Retinal pigment epithelial cell (primary cell): ENCODE results near the gene FAM83F.

ENCODE experiments used
- DNase-seq: peaks from one replicate; pipeline ENCODE4 v3.0.0-alpha.2; 2010; ENCODE audit warnings: low read depth
- H3K4me3 ChIP-seq: 2 replicates; pipeline ENCODE4 v1.5.1; 2011; ENCODE audit warnings: mild to moderate bottlenecking, low read length, control low read depth, moderate library complexity
- TF ChIP-seq, protein P1 (sequence below): conservative IDR thresholded peaks from 2 replicates; pipeline ENCODE4 v1.5.1; 2011; ENCODE audit warnings: low read depth, low read length, control low read depth, inconsistent platforms

The FAM83F gene

DNA sequence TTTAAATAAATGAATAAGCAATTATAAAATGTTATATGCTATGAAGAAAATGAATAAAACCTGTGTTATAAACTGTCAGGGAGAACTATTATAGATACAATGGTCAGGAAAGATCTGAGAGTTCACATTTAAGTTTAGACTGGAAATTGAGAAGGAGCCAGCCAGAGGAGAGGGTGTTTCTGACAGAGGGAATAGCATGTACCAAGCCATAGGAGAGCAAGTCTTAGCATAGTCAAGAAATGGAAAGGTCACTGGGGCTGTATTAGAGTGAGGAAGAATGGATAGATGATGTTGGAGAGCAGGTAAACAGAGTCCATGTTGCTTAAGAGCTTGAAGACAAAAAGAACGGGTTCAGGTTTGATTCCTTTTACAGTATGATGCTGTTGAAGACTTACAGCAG, 87.4 kb downstream of the FAM83F start:
- DNase-seq: no peak
- TF ChIP-seq, protein P1, sequence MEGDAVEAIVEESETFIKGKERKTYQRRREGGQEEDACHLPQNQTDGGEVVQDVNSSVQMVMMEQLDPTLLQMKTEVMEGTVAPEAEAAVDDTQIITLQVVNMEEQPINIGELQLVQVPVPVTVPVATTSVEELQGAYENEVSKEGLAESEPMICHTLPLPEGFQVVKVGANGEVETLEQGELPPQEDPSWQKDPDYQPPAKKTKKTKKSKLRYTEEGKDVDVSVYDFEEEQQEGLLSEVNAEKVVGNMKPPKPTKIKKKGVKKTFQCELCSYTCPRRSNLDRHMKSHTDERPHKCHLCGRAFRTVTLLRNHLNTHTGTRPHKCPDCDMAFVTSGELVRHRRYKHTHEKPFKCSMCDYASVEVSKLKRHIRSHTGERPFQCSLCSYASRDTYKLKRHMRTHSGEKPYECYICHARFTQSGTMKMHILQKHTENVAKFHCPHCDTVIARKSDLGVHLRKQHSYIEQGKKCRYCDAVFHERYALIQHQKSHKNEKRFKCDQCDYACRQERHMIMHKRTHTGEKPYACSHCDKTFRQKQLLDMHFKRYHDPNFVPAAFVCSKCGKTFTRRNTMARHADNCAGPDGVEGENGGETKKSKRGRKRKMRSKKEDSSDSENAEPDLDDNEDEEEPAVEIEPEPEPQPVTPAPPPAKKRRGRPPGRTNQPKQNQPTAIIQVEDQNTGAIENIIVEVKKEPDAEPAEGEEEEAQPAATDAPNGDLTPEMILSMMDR: no peak
- H3K4me3 ChIP-seq: no peak overlapping the region

DNA sequence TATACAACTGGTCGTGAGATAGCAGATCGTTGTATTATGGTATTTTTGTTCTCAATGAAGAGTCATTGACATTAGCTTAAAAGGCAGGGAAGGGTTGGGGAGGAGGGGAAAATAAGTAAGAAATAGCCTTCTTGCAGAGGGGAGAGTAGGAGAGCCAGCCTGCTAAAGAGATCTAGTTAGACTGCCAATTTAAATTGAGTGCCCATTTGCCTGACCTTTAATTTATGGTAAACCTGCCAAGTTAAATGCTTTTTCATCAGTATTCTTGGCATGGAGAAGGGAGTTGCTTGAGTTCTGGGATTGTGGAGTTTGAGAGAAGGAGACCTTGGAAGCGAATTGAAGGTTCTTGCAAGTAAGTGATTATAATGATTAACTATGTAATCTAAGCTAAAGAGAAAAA, 89.0 kb downstream of the FAM83F start:
- no peak overlapping the region for H3K4me3 ChIP-seq
- TF ChIP-seq, protein P1: no peak
- DNase-seq: no peak

DNA sequence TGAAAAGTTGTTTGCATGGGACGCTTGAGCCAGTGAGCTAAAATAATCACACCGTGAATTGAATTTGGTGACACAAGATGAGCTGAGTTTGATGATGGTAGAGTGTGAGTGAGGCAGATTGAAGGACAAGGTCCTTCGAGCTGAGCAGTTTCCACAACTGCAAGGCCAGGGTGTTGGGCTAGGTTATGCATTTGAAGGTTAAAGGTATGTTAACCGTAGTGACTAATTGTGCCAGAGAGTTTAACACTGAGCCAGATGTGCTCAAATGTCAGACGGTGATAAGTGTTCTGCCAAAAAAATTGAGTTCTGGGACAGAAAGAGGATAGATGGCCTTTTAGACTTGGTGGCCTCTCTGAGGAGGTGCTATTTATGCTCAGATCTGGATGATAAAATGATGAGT, 89.5 kb downstream of the FAM83F start:
- DNase-seq: no peak
- TF ChIP-seq, protein P1: no peak
- H3K4me3 ChIP-seq: no peak overlapping the region

DNA sequence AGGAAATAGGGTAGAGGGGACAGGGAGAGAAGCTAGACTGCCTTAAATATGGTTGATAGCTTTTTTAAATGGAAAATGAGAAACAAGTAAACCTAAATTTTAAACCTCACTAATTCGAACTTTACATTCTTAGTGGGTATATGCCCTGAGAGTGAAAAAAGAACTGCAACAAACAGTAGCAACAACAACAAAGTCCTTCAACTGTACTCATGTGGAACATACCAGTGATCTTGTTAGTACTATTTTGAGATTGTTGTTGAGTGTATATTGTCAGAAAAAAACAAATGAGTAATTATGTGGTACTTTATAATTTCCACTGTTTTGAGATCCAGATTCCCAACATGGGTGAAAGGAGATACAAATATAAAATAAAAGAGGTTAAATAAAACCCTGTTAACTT, 94.1 kb downstream of the FAM83F start:
- TF ChIP-seq, protein P1: no peak
- DNase-seq: no peak
- no peak overlapping the region for H3K4me3 ChIP-seq
